Measurements from ENCODE around the gene PES1. TPM values are rescaled to one million over a fixed set of nuclear protein-coding genes. Genes with fewer than 3 reads are reported as not detected.

PES1 gene
- total RNA-seq, 2 experiments from 2014 or later: 28.4 to 30.5 TPM

DNA sequence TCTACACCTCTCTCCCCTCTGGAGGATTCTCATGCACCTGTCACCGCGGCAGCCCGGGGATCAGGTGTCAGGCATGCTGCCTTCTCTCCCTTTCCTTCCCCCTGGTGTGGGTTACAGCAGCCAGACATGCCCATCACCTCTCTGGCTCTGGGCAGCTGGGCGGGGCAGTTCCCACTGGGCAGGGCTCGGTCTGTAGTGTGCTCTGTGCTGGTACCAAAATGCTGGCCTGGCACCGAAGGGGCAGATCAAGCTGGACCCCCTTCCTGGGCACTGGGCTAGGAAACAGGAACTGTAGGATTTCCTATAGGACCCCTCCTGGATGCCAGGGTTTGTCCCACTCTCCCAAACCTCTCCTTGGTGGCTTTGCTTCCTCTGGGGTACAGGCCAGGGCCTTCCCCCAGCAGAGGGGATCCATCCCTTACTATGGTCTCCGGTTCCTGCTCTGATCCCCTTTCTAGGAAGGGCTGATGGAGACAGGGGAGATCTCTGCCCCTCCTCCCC, 18.1 kb downstream of the PES1 start:
- no peak overlapping the region for H3K27ac Mint-ChIP-seq
- H3K4me1 Mint-ChIP-seq (ENCODE audit: low read depth): peaks cover 3% of the 10 kb centered on the region
- no peak overlapping the region for H3K4me3 ChIP-seq (ENCODE audit: low read length)
- H3K36me3 Mint-ChIP-seq (ENCODE audit: low read depth): peaks cover 33% of the 10 kb centered on the region
- DNase-seq: no peak
- CTCF ChIA-PET: no interaction called here
- no peak overlapping the region for H3K27ac ChIP-seq (ENCODE audit: low read depth in 1 of 2, low read length in 2 of 2)
- intact Hi-C loops (cut with DNase I, micrococcal nuclease): no loop called here
- H3K36me3 ChIP-seq (ENCODE audit: insufficient read depth, low read length): peaks cover 27% of the 10 kb centered on the region
- ATAC-seq (ENCODE audit: poor library complexity): no peak
- no peaks in the 10 kb centered on the region for H3K9me3 Mint-ChIP-seq
- no peaks in the 10 kb centered on the region for H3K9me3 ChIP-seq (ENCODE audit: control insufficient read depth in 1 of 2, insufficient read depth in 1 of 2, low read length in 2 of 2)
- POLR2A ChIA-PET: no interaction called here
- H3K27me3 ChIP-seq (ENCODE audit: control insufficient read depth in 1 of 2, insufficient read depth in 2 of 2, low read length in 2 of 2): peaks cover 0 to 4% of the 10 kb centered on the region in 2 experiments
- TF ChIP-seq CTCF (IDR thresholded peaks at IDR 0.05): no peak
- no peaks in the 10 kb centered on the region for H3K27me3 Mint-ChIP-seq
- peaks cover 10% of the 10 kb centered on the region for H3K4me1 ChIP-seq (ENCODE audit: insufficient read depth, low read length)
- H3K4me3 Mint-ChIP-seq: no peak overlapping the region

DNA sequence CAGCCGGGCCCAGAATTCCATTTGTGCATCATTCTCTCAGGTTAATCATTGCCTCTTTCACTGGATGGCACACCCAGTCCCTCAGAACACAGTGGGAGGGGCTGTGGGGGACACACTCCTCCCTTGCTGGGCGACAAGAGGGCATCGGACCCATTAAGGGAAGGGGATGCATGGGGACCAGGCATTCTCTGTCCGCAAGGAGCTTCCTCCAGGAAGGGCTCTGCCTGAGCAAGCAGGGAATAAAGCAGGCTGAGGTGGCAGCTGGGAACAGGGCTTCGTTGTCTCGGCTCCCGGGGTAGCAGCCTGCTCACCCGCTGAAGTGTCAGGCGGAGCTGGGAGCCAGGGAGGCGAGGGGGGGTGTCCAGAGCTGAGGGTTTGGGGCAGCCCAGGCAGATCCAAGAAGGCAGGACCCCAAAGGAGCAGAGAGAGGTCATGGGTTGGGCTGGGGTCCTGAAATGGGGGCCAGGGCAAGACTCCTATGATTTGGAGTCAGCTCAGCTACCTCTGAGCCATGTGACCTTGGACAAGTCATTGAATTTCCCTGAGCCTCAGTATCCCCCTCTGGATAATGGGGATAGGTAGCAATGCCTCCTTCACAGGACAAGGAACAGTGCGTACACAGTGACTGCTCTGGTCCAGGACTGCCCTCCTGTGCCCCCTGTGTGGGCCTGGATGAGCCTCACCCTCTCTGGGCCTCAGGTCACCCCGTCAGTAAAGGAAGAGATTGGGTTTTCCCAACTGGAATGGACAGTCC, 18.7 kb downstream of the PES1 start:
- Mint-ChIP-seq H3K27ac (no peak overlapping the region), H3K4me1 (ENCODE audit: low read depth) (peaks cover 3% of the 10 kb centered on the region), H3K9me3 (no peaks in the 10 kb centered on the region), H3K4me3 (no peak overlapping the region), H3K27me3 (no peaks in the 10 kb centered on the region), H3K36me3 (ENCODE audit: low read depth) (peaks cover 26% of the 10 kb centered on the region)
- TF ChIP-seq CTCF (IDR thresholded peaks at IDR 0.05): no peak
- peaks cover 10% of the 10 kb centered on the region for H3K4me1 ChIP-seq (ENCODE audit: insufficient read depth, low read length)
- no peak overlapping the region for H3K27ac ChIP-seq (ENCODE audit: low read depth in 1 of 2, low read length in 2 of 2)
- H3K36me3 ChIP-seq (ENCODE audit: insufficient read depth, low read length): peaks cover 23% of the 10 kb centered on the region
- H3K27me3 ChIP-seq (ENCODE audit: control insufficient read depth in 1 of 2, insufficient read depth in 2 of 2, low read length in 2 of 2): peaks cover 0 to 4% of the 10 kb centered on the region in 2 experiments
- ChIA-PET POLR2A (no interaction called here), CTCF (no interaction called here)
- H3K9me3 ChIP-seq (ENCODE audit: control insufficient read depth in 1 of 2, insufficient read depth in 1 of 2, low read length in 2 of 2): no peaks in the 10 kb centered on the region
- ATAC-seq (ENCODE audit: poor library complexity): no peak
- H3K4me3 ChIP-seq (ENCODE audit: low read length): no peak overlapping the region
- intact Hi-C loops (cut with DNase I, micrococcal nuclease): no loop called here
- DNase-seq: no peak

GRCh38 chr22:30572210-30572609, 19.5 kb downstream of the PES1 start:
- DNase-seq: no peak
- Histone ChIP-seq H3K4me3 (ENCODE audit: low read length) (no peak overlapping the region), H3K4me1 (ENCODE audit: insufficient read depth, low read length) (peaks cover 10% of the 10 kb centered on the region), H3K27ac (ENCODE audit: low read depth in 1 of 2, low read length in 2 of 2) (no peak overlapping the region), H3K9me3 (ENCODE audit: control insufficient read depth in 1 of 2, insufficient read depth in 1 of 2, low read length in 2 of 2) (no peaks in the 10 kb centered on the region), H3K36me3 (ENCODE audit: insufficient read depth, low read length) (peaks cover 18% of the 10 kb centered on the region), H3K27me3 (ENCODE audit: control insufficient read depth in 1 of 2, insufficient read depth in 2 of 2, low read length in 2 of 2) (peaks cover 0 to 4% of the 10 kb centered on the region in 2 experiments)
- no peaks in the 10 kb centered on the region for H3K9me3 Mint-ChIP-seq
- ChIA-PET POLR2A (no interaction called here), CTCF (no interaction called here)
- intact Hi-C loops (cut with DNase I, micrococcal nuclease): no loop called here
- no peak overlapping the region for H3K4me3 Mint-ChIP-seq
- no peak for ATAC-seq (ENCODE audit: poor library complexity)
- H3K4me1 Mint-ChIP-seq (ENCODE audit: low read depth): peaks cover 3% of the 10 kb centered on the region
- H3K27me3 Mint-ChIP-seq: no peaks in the 10 kb centered on the region
- no peak for TF ChIP-seq CTCF (IDR thresholded peaks at IDR 0.05)
- no peak overlapping the region for H3K27ac Mint-ChIP-seq
- peaks cover 18% of the 10 kb centered on the region for H3K36me3 Mint-ChIP-seq (ENCODE audit: low read depth)
